HepG2 (cell line): ENCODE measurements around the gene UBE4A.

Source experiments
- DNMT3B ChIP-seq: conservative IDR thresholded peaks from 2 replicates; pipeline ENCODE4 v1.6.1; 2016; ENCODE audit warnings: missing biosample characterization, control low read depth
- EP300 ChIP-seq, 3 experiments: sonication (generic) in 1 of 3; formaldehyde crosslinking in 1 of 3; IDR thresholded peaks; 2 replicates each; pipeline versions ENCODE4 v1.5.1 to v1.6.1; 2011 to 2020; ENCODE audit warnings: low read depth in 2 of 3, low read length in 2 of 3, borderline replicate concordance in 1 of 3, improper control_type of control experiment in 1 of 3, mild to moderate bottlenecking in 1 of 3, missing genetic modification reagents in 1 of 3, moderate library complexity in 1 of 3
- FOXM1 ChIP-seq: sonication (generic); formaldehyde crosslinking; IDR thresholded peaks from 2 replicates; pipeline ENCODE4 v1.5.0; 2020; ENCODE audit warnings: missing genetic modification reagents
- POLR2AphosphoS5 ChIP-seq: IDR thresholded peaks from 2 replicates; pipeline ENCODE4 v1.6.1; 2012; ENCODE audit warnings: low read depth, low read length
- THYN1 ChIP-seq: sonication (generic); formaldehyde crosslinking; IDR thresholded peaks from 2 replicates; pipeline ENCODE4 v1.8.1; 2023; ENCODE audit warnings: low read depth, mild to moderate bottlenecking, moderate library complexity, missing genetic modification reagents, borderline replicate concordance
- TOE1 ChIP-seq: sonication (generic); formaldehyde crosslinking; IDR thresholded peaks from 2 replicates; pipeline ENCODE4 v1.4.0; 2020; ENCODE audit warnings: mild to moderate bottlenecking, missing genetic modification reagents
- ZNF460 ChIP-seq: sonication (generic); formaldehyde crosslinking; IDR thresholded peaks from 2 replicates; pipeline ENCODE4 v1.5.1; 2020; ENCODE audit warnings: missing genetic modification reagents, mild to moderate bottlenecking, borderline replicate concordance

- TF ChIP-seq EP300 (IDR thresholded peaks at IDR 0.05; ENCODE audit: low read depth in 2 of 2, low read length in 2 of 2) (no peak), EP300 (CRISPR knock-in tag; IDR thresholded peaks at IDR 0.05; ENCODE audit: borderline replicate concordance) (no peak), ZNF460 (CRISPR knock-in tag) (no peak), DNMT3B (CRISPR knock-in tag) (no peak), THYN1 (CRISPR knock-in tag) (no peak), FOXM1 (CRISPR knock-in tag) (no peak), POLR2AphosphoS5 (no peak), TOE1 (no peak)
These were observed 6.9 kb downstream of the UBE4A start for GRCh38 chr11:118366287-118366686.
